HEK293 (cell line): Measurements from ENCODE around the gene CRABP2.

Experiments
- CTCF ChIP-seq: fragments of 450-650 bp; formaldehyde crosslinking; IDR thresholded peaks from 2 replicates; pipeline ENCODE4 v1.5.1; 2016; ENCODE audit warnings: missing biosample characterization, missing genetic modification characterization
- EGR2 ChIP-seq: fragments of 450-650 bp; formaldehyde crosslinking; IDR thresholded peaks from 2 replicates; pipeline ENCODE4 v1.5.1; 2016; ENCODE audit warnings: low read depth, missing biosample characterization, missing genetic modification characterization
- HOXD13 ChIP-seq: sonication (generic); formaldehyde crosslinking; IDR thresholded peaks from 2 replicates; pipeline ENCODE4 v1.8.0; 2022; ENCODE audit warnings: missing genetic modification reagents, borderline replicate concordance
- KLF17 ChIP-seq: fragments of 450-650 bp; formaldehyde crosslinking; IDR thresholded peaks from 2 replicates; pipeline ENCODE4 v1.5.1; 2016; ENCODE audit warnings: missing biosample characterization, missing genetic modification characterization
- PRDM1 ChIP-seq: fragments of 450-650 bp; formaldehyde crosslinking; IDR thresholded peaks from 2 replicates; pipeline ENCODE4; 2016; ENCODE audit warnings: missing biosample characterization, missing genetic modification characterization
- REPIN1 ChIP-seq: fragments of 450-650 bp; formaldehyde crosslinking; IDR thresholded peaks from 2 replicates; pipeline ENCODE4 v1.5.1; 2017; ENCODE audit warnings: missing biosample characterization, missing genetic modification characterization, low read depth
- SALL2 ChIP-seq: fragments of 450-650 bp; formaldehyde crosslinking; IDR thresholded peaks from 2 replicates; pipeline ENCODE4 v1.5.0; 2017; ENCODE audit warnings: missing biosample characterization, mild to moderate bottlenecking, missing genetic modification characterization, borderline replicate concordance
- ZBTB11 ChIP-seq: fragments of 450-650 bp; formaldehyde crosslinking; conservative IDR thresholded peaks from 2 replicates; pipeline ENCODE4 v1.5.1; 2016; ENCODE audit warnings: low read depth, missing biosample characterization, missing genetic modification characterization
- ZFP37 ChIP-seq: fragments of 450-650 bp; formaldehyde crosslinking; IDR thresholded peaks from 2 replicates; pipeline ENCODE4 v1.5.1; 2016; ENCODE audit warnings: missing biosample characterization, missing genetic modification characterization
- ZFP69B ChIP-seq: fragments of 450-650 bp; formaldehyde crosslinking; IDR thresholded peaks from 2 replicates; pipeline ENCODE4 v1.5.1; 2016; ENCODE audit warnings: missing biosample characterization, missing genetic modification characterization
- ZNF2 ChIP-seq: fragments of 450-650 bp; formaldehyde crosslinking; IDR thresholded peaks from 2 replicates; pipeline ENCODE4 v1.5.1; 2016; ENCODE audit warnings: missing biosample characterization, missing genetic modification characterization
- ZNF239 ChIP-seq: fragments of 450-650 bp; formaldehyde crosslinking; IDR thresholded peaks from 2 replicates; pipeline ENCODE4 v1.5.1; 2016; ENCODE audit warnings: missing biosample characterization, missing genetic modification characterization
- ZNF24 ChIP-seq: fragments of 450-650 bp; formaldehyde crosslinking; IDR thresholded peaks from 2 replicates; pipeline ENCODE4 v1.5.1; 2016; ENCODE audit warnings: missing biosample characterization, missing genetic modification characterization
- ZNF311 ChIP-seq: fragments of 450-650 bp; formaldehyde crosslinking; IDR thresholded peaks from 2 replicates; pipeline ENCODE4 v1.5.1; 2017; ENCODE audit warnings: missing biosample characterization, missing genetic modification characterization, borderline replicate concordance
- ZNF341 ChIP-seq: fragments of 450-650 bp; formaldehyde crosslinking; IDR thresholded peaks from 2 replicates; pipeline ENCODE4; 2016; ENCODE audit warnings: low read depth, missing biosample characterization, missing genetic modification characterization
- ZNF391 ChIP-seq: fragments of 450-650 bp; formaldehyde crosslinking; IDR thresholded peaks from 2 replicates; pipeline ENCODE4 v1.5.1; 2016; ENCODE audit warnings: low read depth, missing biosample characterization, missing genetic modification characterization, borderline replicate concordance
- ZNF394 ChIP-seq: fragments of 450-650 bp; formaldehyde crosslinking; IDR thresholded peaks from 2 replicates; pipeline ENCODE4 v1.5.1; 2016; ENCODE audit warnings: missing biosample characterization, missing genetic modification characterization, mild to moderate bottlenecking, moderate library complexity, borderline replicate concordance
- ZNF449 ChIP-seq: fragments of 450-650 bp; formaldehyde crosslinking; IDR thresholded peaks from 2 replicates; pipeline ENCODE4 v1.5.1; 2017; ENCODE audit warnings: missing biosample characterization, mild to moderate bottlenecking, missing genetic modification characterization, moderate library complexity
- ZNF488 ChIP-seq: fragments of 450-650 bp; formaldehyde crosslinking; IDR thresholded peaks from 2 replicates; pipeline ENCODE4 v1.5.1; 2016; ENCODE audit warnings: missing biosample characterization, missing genetic modification characterization
- ZNF501 ChIP-seq: fragments of 450-650 bp; formaldehyde crosslinking; IDR thresholded peaks from 2 replicates; pipeline ENCODE4 v1.5.1; 2016; ENCODE audit warnings: missing biosample characterization, missing genetic modification characterization
- ZNF623 ChIP-seq: fragments of 450-650 bp; formaldehyde crosslinking; IDR thresholded peaks from 2 replicates; pipeline ENCODE4 v1.5.1; 2016; ENCODE audit warnings: missing biosample characterization, missing genetic modification characterization
- ZSCAN4 ChIP-seq: fragments of 450-650 bp; formaldehyde crosslinking; IDR thresholded peaks from 2 replicates; pipeline ENCODE4 v1.5.1; 2017; ENCODE audit warnings: missing biosample characterization, missing genetic modification characterization
- ZXDB ChIP-seq: fragments of 450-650 bp; formaldehyde crosslinking; IDR thresholded peaks from 2 replicates; pipeline ENCODE4 v1.5.1; 2016; ENCODE audit warnings: missing biosample characterization, missing genetic modification characterization
- TF ChIP-seq, protein P1 (sequence below): fragments of 450-650 bp; formaldehyde crosslinking; IDR thresholded peaks from 2 replicates; pipeline ENCODE4 v1.5.1; 2017; ENCODE audit warnings: missing biosample characterization, missing genetic modification characterization
- TF ChIP-seq, protein P2 (sequence below): fragments of 450-650 bp; formaldehyde crosslinking; IDR thresholded peaks from 2 replicates; pipeline ENCODE4 v1.5.1; 2016; ENCODE audit warnings: missing biosample characterization, missing genetic modification characterization

Gene CRABP2

DNA sequence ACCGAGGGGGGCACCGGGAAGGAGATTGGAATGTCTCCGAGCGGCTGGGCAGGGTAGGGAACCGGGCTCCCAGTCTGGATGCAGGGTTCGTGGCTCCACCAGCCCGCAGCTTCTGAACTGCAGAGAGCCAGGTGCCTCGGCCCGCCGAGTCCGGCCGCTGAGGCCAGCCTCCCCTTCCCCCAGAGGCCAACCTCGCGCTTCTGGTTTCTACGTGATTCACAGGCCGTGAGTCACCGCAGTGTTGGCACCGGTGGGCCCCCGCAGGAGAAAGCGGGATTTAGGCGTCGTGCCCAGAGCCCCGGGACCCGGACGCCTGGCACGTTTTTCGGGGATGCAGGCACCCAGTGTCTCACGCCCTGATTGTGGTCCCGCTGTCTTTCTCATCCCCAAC, 458 bp downstream of the CRABP2 start (continued):
- 0 out of 2 replicates have a peak, but pooled peaks have one; percentile 42 for TF ChIP-seq ZXDB (tag by site-specific recombination)
- TF ChIP-seq KLF17, result no peak
- TF ChIP-seq, protein P1, sequence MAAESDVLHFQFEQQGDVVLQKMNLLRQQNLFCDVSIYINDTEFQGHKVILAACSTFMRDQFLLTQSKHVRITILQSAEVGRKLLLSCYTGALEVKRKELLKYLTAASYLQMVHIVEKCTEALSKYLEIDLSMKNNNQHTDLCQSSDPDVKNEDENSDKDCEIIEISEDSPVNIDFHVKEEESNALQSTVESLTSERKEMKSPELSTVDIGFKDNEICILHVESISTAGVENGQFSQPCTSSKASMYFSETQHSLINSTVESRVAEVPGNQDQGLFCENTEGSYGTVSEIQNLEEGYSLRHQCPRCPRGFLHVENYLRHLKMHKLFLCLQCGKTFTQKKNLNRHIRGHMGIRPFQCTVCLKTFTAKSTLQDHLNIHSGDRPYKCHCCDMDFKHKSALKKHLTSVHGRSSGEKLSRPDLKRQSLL (tag by site-specific recombination), result peak; percentile 22; the same call in 1 of the 2 replicates
- TF ChIP-seq REPIN1 (tag by site-specific recombination), result no peak
- TF ChIP-seq ZBTB11 (tag by site-specific recombination), result peak; percentile 32; the same call in 1 of the 2 replicates
- no peak for TF ChIP-seq ZNF501 (tag by site-specific recombination)
- no peak for TF ChIP-seq ZNF623 (tag by site-specific recombination)
- TF ChIP-seq ZNF24 (tag by site-specific recombination), result no peak; the same call in 1 of the 2 replicates
- no peak for TF ChIP-seq ZNF239 (tag by site-specific recombination)
- no peak; the same call in 1 of the 2 replicates for TF ChIP-seq CTCF (tag by site-specific recombination)
- no peak for TF ChIP-seq ZNF488
- TF ChIP-seq PRDM1, result no peak
- no peak for TF ChIP-seq ZSCAN4 (tag by site-specific recombination)
- no peak for TF ChIP-seq ZNF341 (tag by site-specific recombination)
- TF ChIP-seq, protein P2, sequence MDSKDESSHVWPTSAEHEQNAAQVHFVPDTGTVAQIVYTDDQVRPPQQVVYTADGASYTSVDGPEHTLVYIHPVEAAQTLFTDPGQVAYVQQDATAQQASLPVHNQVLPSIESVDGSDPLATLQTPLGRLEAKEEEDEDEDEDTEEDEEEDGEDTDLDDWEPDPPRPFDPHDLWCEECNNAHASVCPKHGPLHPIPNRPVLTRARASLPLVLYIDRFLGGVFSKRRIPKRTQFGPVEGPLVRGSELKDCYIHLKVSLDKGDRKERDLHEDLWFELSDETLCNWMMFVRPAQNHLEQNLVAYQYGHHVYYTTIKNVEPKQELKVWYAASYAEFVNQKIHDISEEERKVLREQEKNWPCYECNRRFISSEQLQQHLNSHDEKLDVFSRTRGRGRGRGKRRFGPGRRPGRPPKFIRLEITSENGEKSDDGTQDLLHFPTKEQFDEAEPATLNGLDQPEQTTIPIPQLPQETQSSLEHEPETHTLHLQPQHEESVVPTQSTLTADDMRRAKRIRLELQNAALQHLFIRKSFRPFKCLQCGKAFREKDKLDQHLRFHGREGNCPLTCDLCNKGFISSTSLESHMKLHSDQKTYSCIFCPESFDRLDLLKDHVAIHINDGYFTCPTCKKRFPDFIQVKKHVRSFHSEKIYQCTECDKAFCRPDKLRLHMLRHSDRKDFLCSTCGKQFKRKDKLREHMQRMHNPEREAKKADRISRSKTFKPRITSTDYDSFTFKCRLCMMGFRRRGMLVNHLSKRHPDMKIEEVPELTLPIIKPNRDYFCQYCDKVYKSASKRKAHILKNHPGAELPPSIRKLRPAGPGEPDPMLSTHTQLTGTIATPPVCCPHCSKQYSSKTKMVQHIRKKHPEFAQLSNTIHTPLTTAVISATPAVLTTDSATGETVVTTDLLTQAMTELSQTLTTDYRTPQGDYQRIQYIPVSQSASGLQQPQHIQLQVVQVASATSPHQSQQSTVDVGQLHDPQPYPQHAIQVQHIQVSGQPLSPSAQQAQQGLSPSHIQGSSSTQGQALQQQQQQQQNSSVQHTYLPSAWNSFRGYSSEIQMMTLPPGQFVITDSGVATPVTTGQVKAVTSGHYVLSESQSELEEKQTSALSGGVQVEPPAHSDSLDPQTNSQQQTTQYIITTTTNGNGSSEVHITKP (tag by site-specific recombination), result peak; percentile 51
- peak; percentile 99 for TF ChIP-seq ZFP69B
- TF ChIP-seq ZNF449 (tag by site-specific recombination), result peak; percentile 62; the same call in 1 of the 2 replicates
- 0 out of 2 replicates have a peak, but pooled peaks have one; percentile 31 for TF ChIP-seq ZNF391 (tag by site-specific recombination)
- TF ChIP-seq EGR2 (tag by site-specific recombination), result no peak
- peak; percentile 77 for TF ChIP-seq ZFP37 (tag by site-specific recombination)
- TF ChIP-seq ZNF311 (tag by site-specific recombination), result no peak
- TF ChIP-seq ZNF2 (tag by site-specific recombination), result 0 out of 2 replicates have a peak, but pooled peaks have one; percentile 48
- TF ChIP-seq HOXD13, result no peak
- peak; percentile 56; the same call in 1 of the 2 replicates for TF ChIP-seq ZNF394
- no peak for TF ChIP-seq SALL2 (tag by site-specific recombination)
